HG03060 (cell line): ENCODE results near the gene ATP5F1C.

Experiments
- ATAC-seq: cut with Tn5 transposase; IDR thresholded peaks from one replicate; pipeline ENCODE4 v1.9.1; 2021; ENCODE audit warnings: low read depth, moderate number of reproducible peaks; ENCODE audit not compliant: unreplicated experiment

The ATP5F1C gene

GRCh38 chr10:7836571-7836970 lies 48.6 kb downstream of the ATP5F1C start:
- no peak for ATAC-seq

GRCh38 chr10:7846591-7846990 lies 58.6 kb downstream of the ATP5F1C start:
- ATAC-seq: no peak

GRCh38 chr10:7853226-7853842 lies 65.4 kb downstream of the ATP5F1C start:
- ATAC-seq: no peak

- no peak for ATAC-seq
These were observed 65.9 kb downstream of the ATP5F1C start for GRCh38 chr10:7853890-7854289.

GRCh38 chr10:7855205-7855604 lies 67.2 kb downstream of the ATP5F1C start:
- ATAC-seq: no peak

- no peak for ATAC-seq
These were observed 68.7 kb downstream of the ATP5F1C start for GRCh38 chr10:7856678-7857077.

GRCh38 chr10:7857262-7857661 lies 69.3 kb downstream of the ATP5F1C start:
- ATAC-seq: no peak
